Stimulated activated CD4-positive, alpha-beta T cell treated with anti-CD3 and anti-CD28 coated beads, Interleukin-1b, Interleukin-23, amount 100 ng/mL, for 48 hours (primary cell): ENCODE data around the gene MYLK3.
A peak's percentile ranks its signal among the peaks of the same experiment; 100 is the strongest.
"Not testable (repeated sequence)": the region's sequence is repeated elsewhere in the genome, so short reads cannot be mapped to it uniquely, and the experiment has no call there.

Experiments used
- DNase-seq: peaks from one replicate; pipeline ENCODE4 v3.0.0-alpha.2; 2020

Gene MYLK3

GRCh38 chr16:46747777-46748651 lies at the start of gene MYLK3:
TSS of gene MYLK3 (minus strand) at chr16:46748344. CDS start at chr16:46748193, 151 bp downstream.
- DNase-seq = no peak

- no peak for DNase-seq
These were observed 49.4 kb upstream of the MYLK3 start for GRCh38 chr16:46797501-46797900.

- no peak for DNase-seq
These were observed 48.7 kb upstream of the MYLK3 start for GRCh38 chr16:46796764-46797269.

GRCh38 chr16:46793841-46794240 lies 45.7 kb upstream of the MYLK3 start:
- no peak for DNase-seq

GRCh38 chr16:46790599-46791270 lies 42.6 kb upstream of the MYLK3 start:
- DNase-seq = no peak

GRCh38 chr16:46789499-46790414 lies 41.6 kb upstream of the MYLK3 start:
- DNase-seq = peak; percentile 83

GRCh38 chr16:46788891-46789474 lies 40.8 kb upstream of the MYLK3 start:
- DNase-seq = no peak

- no peak for DNase-seq
These were observed 39.8 kb upstream of the MYLK3 start for GRCh38 chr16:46787909-46788308.

- DNase-seq = no peak
These were observed 37.1 kb upstream of the MYLK3 start for GRCh38 chr16:46785076-46785845.

- not testable (repeated sequence) for DNase-seq
These were observed 36.4 kb upstream of the MYLK3 start for GRCh38 chr16:46784569-46784968.

GRCh38 chr16:46783800-46784199 lies 35.7 kb upstream of the MYLK3 start:
- no peak for DNase-seq

- no peak for DNase-seq
These were observed 34.2 kb upstream of the MYLK3 start for GRCh38 chr16:46782320-46782719.

- no peak for DNase-seq
These were observed 29.7 kb upstream of the MYLK3 start for GRCh38 chr16:46777804-46778203.

- no peak for DNase-seq
These were observed 27.1 kb upstream of the MYLK3 start for GRCh38 chr16:46775214-46775613.

GRCh38 chr16:46774743-46775177 lies 26.6 kb upstream of the MYLK3 start:
- DNase-seq = no peak

GRCh38 chr16:46772463-46772862 lies 24.3 kb upstream of the MYLK3 start:
- DNase-seq = no peak

GRCh38 chr16:46768809-46769208 lies 20.7 kb upstream of the MYLK3 start:
- DNase-seq = no peak

- no peak for DNase-seq
These were observed 16.9 kb upstream of the MYLK3 start for GRCh38 chr16:46765050-46765449.

- DNase-seq = no peak
These were observed 15.0 kb upstream of the MYLK3 start for GRCh38 chr16:46763147-46763546.

GRCh38 chr16:46762583-46762982 lies 14.4 kb upstream of the MYLK3 start:
- no peak for DNase-seq

GRCh38 chr16:46759309-46759708 lies 11.2 kb upstream of the MYLK3 start:
- no peak for DNase-seq
